HG03139 (cell line): ENCODE data around the gene CCT3.
"Not testable (repeated sequence)": the region's sequence is repeated elsewhere in the genome, so short reads cannot be mapped to it uniquely, and the experiment has no call there.

Experiments
- ATAC-seq: cut with Tn5 transposase; IDR thresholded peaks from one replicate; pipeline ENCODE4 v1.9.1; 2021; ENCODE audit not compliant: unreplicated experiment

Gene CCT3

GRCh38 chr1:156338180-156338976, at the start of gene CCT3, which contains the start of gene TSACC:
Gene CCT3 (minus strand): TSS chr1:156338292. CDS start chr1:156338184, 108 bp downstream.
Gene TSACC (plus strand): TSS chr1:156338526. CDS start chr1:156339758, 1,232 bp downstream.
- peak; percentile 86 for ATAC-seq

- ATAC-seq, result no peak
Measured at GRCh38 chr1:156387870-156388173, 49.7 kb upstream of the CCT3 start.

- no peak for ATAC-seq
Measured at GRCh38 chr1:156386949-156387869, 49.1 kb upstream of the CCT3 start.

GRCh38 chr1:156386134-156386901, 48.2 kb upstream of the CCT3 start:
- ATAC-seq, result no peak

GRCh38 chr1:156385534-156386031, 47.5 kb upstream of the CCT3 start:
- no peak for ATAC-seq

GRCh38 chr1:156384658-156385057, 46.6 kb upstream of the CCT3 start:
- no peak for ATAC-seq

GRCh38 chr1:156384007-156384406, 45.9 kb upstream of the CCT3 start:
- ATAC-seq, result no peak

- ATAC-seq, result no peak
Measured at GRCh38 chr1:156383023-156383422, 44.9 kb upstream of the CCT3 start.

GRCh38 chr1:156382561-156382960, 44.5 kb upstream of the CCT3 start:
- no peak for ATAC-seq

GRCh38 chr1:156379420-156380165, 41.5 kb upstream of the CCT3 start:
- ATAC-seq, result no peak

- no peak for ATAC-seq
Measured at GRCh38 chr1:156378557-156378956, 40.5 kb upstream of the CCT3 start.

- ATAC-seq, result no peak
Measured at GRCh38 chr1:156376958-156377919, 39.1 kb upstream of the CCT3 start.

GRCh38 chr1:156376146-156376545, 38.1 kb upstream of the CCT3 start:
- no peak for ATAC-seq

- ATAC-seq, result no peak
Measured at GRCh38 chr1:156373546-156373945, 35.5 kb upstream of the CCT3 start.

- ATAC-seq, result no peak
Measured at GRCh38 chr1:156372876-156373275, 34.8 kb upstream of the CCT3 start.

GRCh38 chr1:156372265-156372586, 34.1 kb upstream of the CCT3 start:
- ATAC-seq, result no peak

- no peak for ATAC-seq
Measured at GRCh38 chr1:156371553-156372264, 33.6 kb upstream of the CCT3 start.

- ATAC-seq, result not testable (repeated sequence)
Measured at GRCh38 chr1:156369685-156370286, 31.7 kb upstream of the CCT3 start.
